Skeletal muscle tissue (tissue), 4 donors: ENCODE results near the gene DEGS2. TPM values are rescaled to one million over a fixed set of nuclear protein-coding genes. Genes with fewer than 3 reads are reported as not detected.
"Not testable (repeated sequence)": the region's sequence is repeated elsewhere in the genome, so short reads cannot be mapped to it uniquely, and the experiment has no call there.

Experiments
- H3K27ac ChIP-seq: one replicate; pipeline ENCODE4 v1.7.0; 2013; ENCODE audit warnings: mild to moderate bottlenecking, low read depth, low read length, inconsistent platforms
- H3K27me3 ChIP-seq, 3 donors: one replicate each; pipeline ENCODE4 v1.7.0; 2013; ENCODE audit warnings: low read length in 3 of 3; ENCODE audit not compliant: control insufficient read depth in 3 of 3, insufficient read depth in 3 of 3
- H3K36me3 ChIP-seq, 3 donors: one replicate each; pipeline ENCODE4 v1.7.0; 2013; ENCODE audit warnings: low read length in 3 of 3; ENCODE audit not compliant: control insufficient read depth in 3 of 3, insufficient read depth in 3 of 3
- H3K4me1 ChIP-seq, 3 donors: one replicate each; pipeline ENCODE4 v1.7.0; 2013; ENCODE audit warnings: low read length in 3 of 3, mild to moderate bottlenecking in 3 of 3; ENCODE audit not compliant: control insufficient read depth in 3 of 3, insufficient read depth in 3 of 3
- H3K4me3 ChIP-seq, 3 donors: one replicate each; pipeline ENCODE4 v1.7.0; 2013; ENCODE audit warnings: low read length in 3 of 3
- H3K9ac ChIP-seq, 3 donors: one replicate each; pipeline ENCODE4 v1.7.0; 2013; ENCODE audit warnings: low read length in 3 of 3, mild to moderate bottlenecking in 3 of 3, moderate library complexity in 2 of 3, low read depth in 1 of 3
- H3K9me3 ChIP-seq, 3 donors: one replicate each; pipeline ENCODE4 v1.7.0; 2013; ENCODE audit warnings: low read length in 3 of 3; ENCODE audit not compliant: control insufficient read depth in 3 of 3
- total RNA-seq: library from RNA; depleted of rRNA; stranded (reverse); fragments of >200 nt; gene quantifications from one replicate; pipeline ENCODE4 v1.2.3, GENCODE V29; 2014
- donor health status: Osteomylitis.

DEGS2 gene
- total RNA-seq: 0.52 TPM

GRCh38 chr14:100159094-100159864, at the start of gene DEGS2:
Gene DEGS2, minus strand, starts transcription at chr14:100159645. Its CDS starts 58 bp downstream, at chr14:100159587.
- Histone ChIP-seq H3K27ac (no peak within 1 kb of the TSS), H3K4me3 (peak within 1 kb of the TSS in 2 of 3 donors; percentile 29 to 32), H3K27me3 (peaks cover 21 to 29% (median 25%) of the 10 kb centered on the region in 3 donors), H3K9me3 (peaks cover 0 to 10% (median 6%) of the 10 kb centered on the region in 3 donors), H3K36me3 (no peaks in the 10 kb centered on the region), H3K4me1 (peaks cover 3 to 9% (median 4%) of the 10 kb centered on the region in 3 donors), H3K9ac (peak within 1 kb of the TSS in 1 of 3 donors; percentile 14)

DNA sequence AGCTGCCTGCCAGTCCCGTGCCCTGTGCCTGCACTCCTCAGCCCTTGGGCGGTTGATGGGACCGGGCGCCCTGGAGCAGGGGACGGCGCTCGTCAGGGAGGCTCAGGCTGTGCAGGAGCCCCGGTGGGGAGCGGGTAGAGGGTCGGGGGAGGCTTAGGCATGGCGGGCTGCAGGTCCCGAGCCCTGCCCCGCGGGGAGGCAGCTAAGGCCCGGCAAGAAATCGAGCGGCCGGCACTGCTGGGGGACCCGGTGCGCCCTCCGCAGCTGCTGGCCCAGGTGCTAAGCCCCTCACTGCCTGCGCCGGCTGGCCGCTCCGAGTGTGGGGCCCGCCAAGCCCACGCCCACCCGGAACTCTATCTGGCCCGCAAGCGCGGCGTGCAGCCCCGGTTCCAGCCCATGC, 48.7 kb upstream of the DEGS2 start:
- not testable (repeated sequence) for H3K36me3 ChIP-seq, H3K9ac ChIP-seq, H3K4me3 ChIP-seq

GRCh38 chr14:100207588-100207987, 48.1 kb upstream of the DEGS2 start:
- not testable (repeated sequence) for H3K9ac ChIP-seq, H3K9me3 ChIP-seq, H3K27ac ChIP-seq, H3K4me1 ChIP-seq, H3K4me3 ChIP-seq, H3K27me3 ChIP-seq, H3K36me3 ChIP-seq

More for the DNA sequence above, 48.7 kb upstream of the DEGS2 start:
- H3K9me3 ChIP-seq, H3K4me1 ChIP-seq, H3K27me3 ChIP-seq, H3K27ac ChIP-seq: not testable (repeated sequence)

DNA sequence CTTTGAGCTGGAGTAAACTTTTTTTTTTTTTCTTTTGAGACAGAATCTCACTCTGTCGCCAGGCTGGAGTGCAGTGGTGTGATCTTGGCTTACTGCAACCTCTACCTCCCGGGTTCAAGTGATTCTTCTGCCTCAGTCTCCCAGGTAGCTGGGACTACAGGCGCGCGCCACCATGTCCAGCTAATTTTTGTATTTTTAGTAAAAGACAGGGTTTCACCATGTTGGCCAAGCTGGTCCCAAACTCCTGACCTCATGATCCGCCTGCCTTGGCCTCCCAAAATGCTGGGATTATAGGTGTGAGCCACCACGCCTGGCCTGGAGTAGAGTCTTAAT, 45.4 kb upstream of the DEGS2 start:
- not testable (repeated sequence) for H3K9ac ChIP-seq, H3K9me3 ChIP-seq, H3K27ac ChIP-seq, H3K4me3 ChIP-seq, H3K36me3 ChIP-seq, H3K4me1 ChIP-seq, H3K27me3 ChIP-seq

GRCh38 chr14:100203962-100204834, 44.8 kb upstream of the DEGS2 start:
- H3K27ac ChIP-seq: no peak overlapping the region
- no peaks in the 10 kb centered on the region for H3K9me3 ChIP-seq
- no peak overlapping the region for H3K9ac ChIP-seq
- no peak overlapping the region for H3K4me3 ChIP-seq
- H3K36me3 ChIP-seq: no peaks in the 10 kb centered on the region
- H3K27me3 ChIP-seq: no peaks in the 10 kb centered on the region
- peaks cover 0 to 4% (median 4%) of the 10 kb centered on the region in 3 donors for H3K4me1 ChIP-seq

DNA sequence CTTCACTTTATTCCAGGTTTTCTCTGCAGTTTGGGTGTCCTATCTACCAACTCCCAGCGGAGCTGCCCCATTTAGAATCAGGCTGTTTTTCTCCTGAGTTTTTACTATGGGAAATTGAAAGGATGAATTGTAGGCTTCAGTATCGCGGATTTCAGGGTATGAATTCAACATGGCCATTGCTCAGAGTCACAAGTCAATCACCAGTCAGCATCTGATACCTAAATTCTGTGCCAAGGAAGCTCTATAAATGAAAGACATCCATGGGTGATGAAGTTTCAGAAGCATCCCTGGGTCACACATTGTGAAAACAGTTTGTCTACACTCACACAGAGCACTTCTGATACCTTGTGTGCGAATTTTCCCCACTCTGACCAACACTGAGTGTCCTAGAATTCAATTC, 43.7 kb upstream of the DEGS2 start:
- H3K4me1 ChIP-seq: peaks cover 0 to 4% (median 4%) of the 10 kb centered on the region in 3 donors

DNA sequence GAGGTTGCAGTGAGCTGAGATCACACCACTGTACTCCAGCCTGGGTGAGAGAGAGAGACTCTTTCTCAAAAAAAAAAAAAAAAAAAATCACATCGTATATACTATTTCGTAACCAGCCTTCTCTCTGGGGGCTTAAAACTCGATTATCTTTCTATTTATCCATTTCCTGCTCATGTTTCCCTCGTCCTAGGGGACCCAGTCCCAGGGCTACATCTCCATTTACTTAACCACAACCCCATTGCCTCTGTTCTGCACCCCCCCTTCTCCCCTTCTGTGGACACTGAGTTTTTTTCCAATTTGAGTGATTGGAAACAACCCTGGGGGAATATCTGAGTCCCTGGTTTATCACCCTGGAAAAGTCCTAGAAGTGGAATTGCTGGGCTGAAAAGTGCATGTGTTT, 43.3 kb upstream of the DEGS2 start:
- Histone ChIP-seq H3K27ac (no peak overlapping the region), H3K9ac (no peak overlapping the region)

More for the DNA sequence above, 43.7 kb upstream of the DEGS2 start:
- Histone ChIP-seq H3K36me3 (no peaks in the 10 kb centered on the region), H3K9ac (no peak overlapping the region), H3K27me3 (no peaks in the 10 kb centered on the region), H3K27ac (no peak overlapping the region), H3K9me3 (no peaks in the 10 kb centered on the region), H3K4me3 (no peak overlapping the region)

GRCh38 chr14:100201701-100202100, 42.3 kb upstream of the DEGS2 start:
- no peak overlapping the region for H3K9ac ChIP-seq
- no peaks in the 10 kb centered on the region for H3K9me3 ChIP-seq
- H3K4me1 ChIP-seq: peaks cover 0 to 4% (median 4%) of the 10 kb centered on the region in 3 donors

More for the DNA sequence above, 43.3 kb upstream of the DEGS2 start:
- Histone ChIP-seq H3K27me3 (no peaks in the 10 kb centered on the region), H3K4me3 (no peak overlapping the region), H3K36me3 (no peaks in the 10 kb centered on the region), H3K9me3 (no peaks in the 10 kb centered on the region), H3K4me1 (peaks cover 0 to 4% (median 4%) of the 10 kb centered on the region in 3 donors)

GRCh38 chr14:100200311-100200710, 40.9 kb upstream of the DEGS2 start:
- no peaks in the 10 kb centered on the region for H3K9me3 ChIP-seq
- H3K4me3 ChIP-seq: no peak overlapping the region
- H3K4me1 ChIP-seq: peaks cover 0 to 4% (median 4%) of the 10 kb centered on the region in 3 donors
- no peak overlapping the region for H3K27ac ChIP-seq
- H3K9ac ChIP-seq: no peak overlapping the region
- no peaks in the 10 kb centered on the region for H3K36me3 ChIP-seq
- H3K27me3 ChIP-seq: no peaks in the 10 kb centered on the region

More at GRCh38 chr14:100201701-100202100, 42.3 kb upstream of the DEGS2 start:
- no peaks in the 10 kb centered on the region for H3K36me3 ChIP-seq
- H3K27ac ChIP-seq: no peak overlapping the region
- H3K27me3 ChIP-seq: no peaks in the 10 kb centered on the region
- H3K4me3 ChIP-seq: no peak overlapping the region
